ENCODE measurements around the gene PKIB. TPM values are rescaled to one million over a fixed set of nuclear protein-coding genes. Genes with fewer than 3 reads are reported as not detected.

Gene PKIB
- total RNA-seq, 1 donor from 2014 or later: 74.6 TPM

GRCh38 chr6:122649701-122650100 lies 39.5 kb downstream of the PKIB start:
- Histone ChIP-seq H3K4me3 (ENCODE audit: insufficient read depth, low read depth, low read length) (no peak overlapping the region), H3K4me2 (ENCODE audit: low read length) (no peak overlapping the region), H3K9me3 (ENCODE audit: insufficient read depth, low read depth, low read length) (no peaks in the 10 kb centered on the region), H3K27me3 (ENCODE audit: insufficient read depth, low read length) (no peaks in the 10 kb centered on the region), H3K36me3 (ENCODE audit: insufficient read depth, low read length) (no peaks in the 10 kb centered on the region), H2AFZ (ENCODE audit: low read depth, low read length) (no peak overlapping the region), H4K20me1 (ENCODE audit: insufficient read depth, low read length) (no peaks in the 10 kb centered on the region), H3K27ac (ENCODE audit: low read depth, low read length) (no peak overlapping the region), H3K9ac (ENCODE audit: low read length) (no peak overlapping the region), H3K79me2 (ENCODE audit: insufficient read depth, low read length) (no peaks in the 10 kb centered on the region), H3K4me1 (ENCODE audit: insufficient read depth, low read length) (peaks cover 35% of the 10 kb centered on the region)
- Mint-ChIP-seq H3K4me1 (ENCODE audit: low read depth, unreplicated experiment) (peaks cover 49% of the 10 kb centered on the region), H3K36me3 (ENCODE audit: low read depth, unreplicated experiment) (peaks cover 12% of the 10 kb centered on the region), H3K9me3 (ENCODE audit: unreplicated experiment) (no peaks in the 10 kb centered on the region), H3K4me3 (ENCODE audit: unreplicated experiment) (no peak overlapping the region), H3K27me3 (ENCODE audit: low read depth, unreplicated experiment) (no peaks in the 10 kb centered on the region), H3K27ac (ENCODE audit: unreplicated experiment) (no peak overlapping the region)
- no peak for TF ChIP-seq CTCF (IDR thresholded peaks at IDR 0.05; ENCODE audit: insufficient read depth, low read depth, low read length)
- TF ChIP-seq EZH2 (IDR thresholded peaks at IDR 0.05; ENCODE audit: insufficient read depth, low read length): no peak
- FAIRE-seq (no peak), DNase-seq (ENCODE audit: low read depth) (peak; percentile 72)

- no peaks in the 10 kb centered on the region for H4K20me1 ChIP-seq (ENCODE audit: insufficient read depth, low read length)
- Mint-ChIP-seq H3K27me3 (ENCODE audit: low read depth, unreplicated experiment) (no peaks in the 10 kb centered on the region), H3K27ac (ENCODE audit: unreplicated experiment) (no peak overlapping the region), H3K4me1 (ENCODE audit: low read depth, unreplicated experiment) (peaks cover 51% of the 10 kb centered on the region), H3K36me3 (ENCODE audit: low read depth, unreplicated experiment) (peaks cover 15% of the 10 kb centered on the region), H3K9me3 (ENCODE audit: unreplicated experiment) (no peaks in the 10 kb centered on the region), H3K4me3 (ENCODE audit: unreplicated experiment) (no peak overlapping the region)
- H3K27me3 ChIP-seq (ENCODE audit: insufficient read depth, low read length): no peaks in the 10 kb centered on the region
- no peak overlapping the region for H2AFZ ChIP-seq (ENCODE audit: low read depth, low read length)
- no peak overlapping the region for H3K4me3 ChIP-seq (ENCODE audit: insufficient read depth, low read depth, low read length)
- no peaks in the 10 kb centered on the region for H3K36me3 ChIP-seq (ENCODE audit: insufficient read depth, low read length)
- FAIRE-seq (no peak), DNase-seq (ENCODE audit: low read depth) (no peak)
- peaks cover 35% of the 10 kb centered on the region for H3K4me1 ChIP-seq (ENCODE audit: insufficient read depth, low read length)
- H3K9ac ChIP-seq (ENCODE audit: low read length): no peak overlapping the region
- H3K9me3 ChIP-seq (ENCODE audit: insufficient read depth, low read depth, low read length): no peaks in the 10 kb centered on the region
- no peaks in the 10 kb centered on the region for H3K79me2 ChIP-seq (ENCODE audit: insufficient read depth, low read length)
- TF ChIP-seq EZH2 (IDR thresholded peaks at IDR 0.05; ENCODE audit: insufficient read depth, low read length): no peak
- no peak for TF ChIP-seq CTCF (IDR thresholded peaks at IDR 0.05; ENCODE audit: insufficient read depth, low read depth, low read length)
- H3K4me2 ChIP-seq (ENCODE audit: low read length): no peak overlapping the region
- no peak overlapping the region for H3K27ac ChIP-seq (ENCODE audit: low read depth, low read length)
Observed at GRCh38 chr6:122650403-122650802, 40.2 kb downstream of the PKIB start.

GRCh38 chr6:122651031-122651430 lies 40.8 kb downstream of the PKIB start:
- no peak for FAIRE-seq
- Histone ChIP-seq H3K27ac (ENCODE audit: low read depth, low read length) (peak overlapping the region; percentile 11), H3K27me3 (ENCODE audit: insufficient read depth, low read length) (no peaks in the 10 kb centered on the region), H3K4me1 (ENCODE audit: insufficient read depth, low read length) (peaks cover 35% of the 10 kb centered on the region), H3K79me2 (ENCODE audit: insufficient read depth, low read length) (no peaks in the 10 kb centered on the region), H3K36me3 (ENCODE audit: insufficient read depth, low read length) (no peaks in the 10 kb centered on the region), H3K4me3 (ENCODE audit: insufficient read depth, low read depth, low read length) (no peak overlapping the region), H2AFZ (ENCODE audit: low read depth, low read length) (no peak overlapping the region), H3K9ac (ENCODE audit: low read length) (no peak overlapping the region), H3K4me2 (ENCODE audit: low read length) (peak overlapping the region; percentile 40), H3K9me3 (ENCODE audit: insufficient read depth, low read depth, low read length) (no peaks in the 10 kb centered on the region), H4K20me1 (ENCODE audit: insufficient read depth, low read length) (no peaks in the 10 kb centered on the region)
- DNase-seq (ENCODE audit: low read depth): peak; percentile 49
- H3K4me3 Mint-ChIP-seq (ENCODE audit: unreplicated experiment): no peak overlapping the region
- TF ChIP-seq CTCF (IDR thresholded peaks at IDR 0.05; ENCODE audit: insufficient read depth, low read depth, low read length) (no peak), EZH2 (IDR thresholded peaks at IDR 0.05; ENCODE audit: insufficient read depth, low read length) (no peak)
- H3K9me3 Mint-ChIP-seq (ENCODE audit: unreplicated experiment): no peaks in the 10 kb centered on the region
- H3K27ac Mint-ChIP-seq (ENCODE audit: unreplicated experiment): peak overlapping the region; percentile 50
- peaks cover 51% of the 10 kb centered on the region for H3K4me1 Mint-ChIP-seq (ENCODE audit: low read depth, unreplicated experiment)
- peaks cover 12% of the 10 kb centered on the region for H3K36me3 Mint-ChIP-seq (ENCODE audit: low read depth, unreplicated experiment)
- no peaks in the 10 kb centered on the region for H3K27me3 Mint-ChIP-seq (ENCODE audit: low read depth, unreplicated experiment)

All from astrocyte (in vitro differentiated cells and primary cell).